Forelimb muscle (tissue), 1 donor: Measurements from ENCODE around the gene SYT2. TPM values are rescaled to one million over a fixed set of nuclear protein-coding genes. Genes with fewer than 3 reads are reported as not detected.

Experiments
- DNase-seq: peaks from one replicate; pipeline ENCODE4 v3.0.0-alpha.2; 2013; ENCODE audit warnings: low read depth
- polyA plus RNA-seq: library from polyadenylated mRNA; unstranded; fragments of 120-200 nt; gene quantifications from one replicate; pipeline ENCODE4 v1.2.1, GENCODE V29; 2013; ENCODE audit not compliant: insufficient read length

SYT2 gene
- polyA plus RNA-seq, 1 donor, result 0.63 TPM

DNA sequence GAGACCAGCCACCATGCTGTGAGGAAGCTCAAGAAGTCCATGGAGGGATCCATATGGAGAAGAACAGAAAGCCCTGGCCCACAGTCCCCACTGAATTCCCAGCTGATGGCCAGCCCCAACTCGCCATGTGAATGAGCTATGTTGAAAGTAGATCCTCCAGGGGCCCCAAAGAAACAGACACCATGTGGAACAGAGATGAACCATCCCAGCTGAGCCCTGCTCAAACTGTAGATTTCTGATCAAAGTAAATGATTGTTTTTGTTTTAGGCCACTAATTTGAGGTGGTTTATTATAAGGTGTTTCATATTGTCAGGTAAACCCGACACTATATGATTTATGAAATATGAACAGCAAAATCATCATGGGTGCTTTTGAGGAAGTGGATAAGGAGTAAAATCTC, 32.8 kb downstream of the SYT2 start:
- DNase-seq, result no peak

DNA sequence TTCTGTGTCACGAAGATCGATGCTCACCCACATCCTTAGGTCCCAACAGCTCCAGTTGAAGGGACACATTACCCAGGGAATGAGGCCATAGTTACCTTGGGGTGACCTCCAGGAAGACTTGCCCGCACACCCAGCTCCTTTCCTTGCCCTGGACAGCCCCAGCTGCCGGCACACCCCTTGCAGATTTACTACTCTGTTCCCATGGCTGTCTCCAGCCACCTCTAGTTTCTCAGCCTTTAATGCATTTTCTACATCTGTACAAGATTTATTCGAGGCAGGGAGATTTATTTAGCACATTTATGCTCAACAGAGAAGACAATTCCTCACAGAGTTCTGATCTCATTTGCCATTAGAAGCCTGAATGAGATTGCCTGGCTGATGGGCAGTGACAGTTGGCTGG, 36.7 kb downstream of the SYT2 start:
- no peak for DNase-seq

DNA sequence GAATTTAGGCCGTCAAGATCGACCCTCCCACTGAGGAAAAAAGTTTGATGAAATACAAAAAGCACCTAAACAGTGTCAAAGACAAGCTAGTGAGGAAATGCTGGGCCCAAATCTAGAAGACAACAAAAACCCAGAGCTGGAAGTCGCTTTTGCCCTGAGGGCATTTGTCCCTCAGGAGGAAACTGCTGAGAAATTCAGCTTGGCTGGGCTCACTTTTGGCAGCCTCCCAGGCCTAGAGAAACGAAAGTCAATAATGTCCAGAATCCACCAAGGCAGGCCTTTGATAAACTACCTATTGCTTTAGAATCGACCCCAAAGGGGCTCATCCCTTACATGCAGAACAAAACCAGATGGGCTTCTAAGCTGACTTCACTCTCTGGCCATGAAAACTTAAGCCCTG, 38.9 kb downstream of the SYT2 start:
- no peak for DNase-seq

DNA sequence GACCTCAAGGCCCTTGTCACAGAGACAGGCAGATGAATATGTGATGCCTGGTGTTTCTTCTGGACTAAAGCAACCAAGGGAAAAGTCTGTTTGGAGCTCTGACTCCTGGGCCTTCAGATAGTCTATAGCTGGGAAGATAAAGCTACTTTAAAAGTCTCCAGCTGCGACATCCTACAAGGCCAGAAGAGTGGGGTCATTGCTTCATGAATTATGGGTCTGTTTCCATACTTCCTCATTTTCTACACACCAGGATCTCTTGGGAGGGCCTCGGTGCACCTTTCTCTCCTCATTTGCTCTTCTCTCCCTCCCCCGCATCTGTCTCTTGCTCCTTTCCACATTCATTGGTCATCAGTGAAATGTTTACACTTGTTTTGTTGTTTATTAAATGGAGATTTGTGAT, 44.8 kb downstream of the SYT2 start:
- DNase-seq, result no peak

DNA sequence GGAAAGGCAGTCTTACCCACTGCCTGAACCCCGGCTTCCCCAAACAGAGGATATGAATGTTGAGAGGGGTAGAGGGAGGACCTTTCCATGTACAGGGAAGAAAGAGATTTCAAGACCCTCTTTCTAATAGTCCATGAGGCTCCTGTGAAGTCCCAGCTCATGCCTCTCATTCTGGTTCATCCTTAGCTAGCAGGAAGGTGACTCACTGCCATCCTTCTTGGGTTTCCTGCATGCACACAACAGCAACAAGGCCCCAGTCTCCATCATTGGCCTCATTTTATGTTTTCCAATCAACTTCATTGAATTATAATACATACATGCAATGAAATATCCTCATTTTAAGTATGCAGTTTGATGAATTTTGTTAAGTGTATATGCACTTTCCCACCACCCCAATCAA, 46.2 kb downstream of the SYT2 start:
- DNase-seq, result no peak

DNA sequence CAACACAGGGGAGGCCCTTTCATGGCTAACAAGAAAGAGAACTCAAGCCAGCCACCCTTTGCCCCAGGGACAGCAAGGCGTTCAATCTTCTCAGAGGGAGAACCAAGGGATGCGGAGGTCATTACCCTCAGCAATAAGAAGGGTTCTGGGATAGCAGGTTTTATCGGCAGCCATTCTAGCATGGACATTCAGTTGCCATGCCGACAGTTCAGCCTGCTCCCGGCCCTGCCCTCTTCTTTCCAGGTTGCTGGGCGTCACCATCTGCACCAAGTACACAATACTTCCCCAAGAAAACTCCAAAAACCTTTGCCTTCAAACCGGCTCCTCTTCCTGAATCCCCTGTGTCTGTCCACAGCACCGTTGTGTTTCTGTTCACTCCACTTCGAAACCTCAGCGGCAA, 47.1 kb downstream of the SYT2 start:
- no peak for DNase-seq

DNA sequence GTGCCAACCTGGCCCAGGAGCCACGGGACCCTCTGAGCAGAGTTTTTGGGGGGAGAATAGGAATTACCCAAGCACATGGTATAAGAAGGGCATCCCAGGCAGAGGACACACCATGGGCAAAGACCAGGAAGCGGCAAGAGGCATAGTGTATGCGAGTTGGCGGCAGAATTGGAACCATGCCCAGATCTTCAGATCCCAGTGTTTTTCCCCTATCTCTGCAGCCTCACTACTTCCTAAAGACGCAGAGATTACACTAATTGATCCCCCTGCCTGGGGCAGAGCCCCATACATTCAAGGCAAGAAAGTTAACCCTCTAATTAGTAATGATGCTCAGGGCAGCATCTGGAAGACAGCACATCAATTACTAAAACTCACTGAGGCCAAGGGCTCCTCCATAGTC, 48.2 kb downstream of the SYT2 start:
- DNase-seq, result no peak

DNA sequence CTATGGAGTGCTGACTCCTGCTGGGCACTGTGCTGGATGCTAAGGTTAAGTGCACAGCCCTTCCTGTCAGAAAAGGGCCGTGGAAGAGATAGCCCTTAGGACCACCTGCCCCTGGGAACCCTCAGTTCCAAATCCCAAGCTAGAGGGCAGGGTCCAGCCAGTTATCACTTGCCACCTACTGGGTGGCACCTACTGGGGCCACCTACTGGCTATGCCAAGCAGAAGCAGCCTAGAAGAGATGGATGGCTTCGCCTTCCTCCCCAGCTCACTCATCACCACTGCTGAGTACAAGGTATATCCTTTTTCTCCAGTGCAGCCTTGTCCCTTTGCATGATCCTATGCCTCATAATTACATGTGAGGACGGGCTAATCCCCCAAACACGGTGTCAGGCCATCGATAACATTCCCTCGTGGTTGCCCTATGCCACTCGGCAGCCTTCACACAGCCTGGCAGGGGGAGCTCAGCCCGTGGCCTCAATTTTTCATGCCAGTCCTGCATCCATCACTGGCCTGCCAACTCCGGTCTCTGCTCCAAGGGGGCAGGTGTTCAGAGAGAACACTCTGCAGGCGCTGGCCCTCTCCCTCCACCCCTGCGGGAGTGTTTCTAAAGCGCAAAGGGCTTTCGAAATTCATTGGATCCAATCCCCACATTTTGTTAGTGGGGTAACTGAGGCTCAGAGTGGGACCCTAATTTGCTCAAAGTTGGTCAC, 49.0 kb downstream of the SYT2 start:
- no peak for DNase-seq

DNA sequence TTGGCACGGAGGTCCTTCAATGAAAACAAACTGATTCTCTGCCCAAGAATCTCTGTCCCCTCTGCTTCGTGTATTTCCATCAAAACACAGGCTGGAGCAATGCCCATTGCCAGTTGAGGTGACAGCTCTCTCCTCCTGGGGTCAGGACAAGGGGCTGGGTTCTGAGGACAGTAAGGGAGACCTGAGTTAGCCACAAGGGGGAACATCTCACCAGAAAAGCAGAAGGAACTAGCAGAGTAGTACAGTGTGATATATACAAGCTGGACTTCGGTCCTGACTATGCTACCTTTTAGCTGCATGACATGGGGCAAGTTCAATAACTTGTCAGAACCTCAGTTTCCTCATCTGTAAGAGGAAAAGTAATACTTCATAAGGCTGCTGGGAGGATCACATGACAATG, 50.3 kb downstream of the SYT2 start:
- no peak for DNase-seq

DNA sequence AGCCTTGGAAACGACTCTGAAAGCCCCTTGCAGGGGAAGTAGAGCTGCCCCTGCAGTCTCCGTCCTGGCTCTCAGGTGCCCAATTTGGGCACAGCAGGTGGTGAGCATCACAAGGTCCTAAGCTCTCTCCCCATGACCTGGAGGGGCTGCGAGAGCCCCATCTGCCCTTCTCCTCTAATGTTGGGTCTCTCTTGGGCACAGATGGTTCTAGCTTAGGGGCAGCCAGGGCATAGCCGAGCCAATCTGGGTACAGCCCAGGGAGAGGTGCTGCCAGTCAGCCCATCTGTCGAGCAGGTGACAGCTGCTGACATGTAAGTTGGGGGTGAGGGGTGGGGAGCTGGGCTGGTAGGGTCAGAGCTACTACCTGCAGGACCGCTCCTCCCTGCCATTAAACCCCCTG, 50.7 kb downstream of the SYT2 start:
- DNase-seq, result no peak

DNA sequence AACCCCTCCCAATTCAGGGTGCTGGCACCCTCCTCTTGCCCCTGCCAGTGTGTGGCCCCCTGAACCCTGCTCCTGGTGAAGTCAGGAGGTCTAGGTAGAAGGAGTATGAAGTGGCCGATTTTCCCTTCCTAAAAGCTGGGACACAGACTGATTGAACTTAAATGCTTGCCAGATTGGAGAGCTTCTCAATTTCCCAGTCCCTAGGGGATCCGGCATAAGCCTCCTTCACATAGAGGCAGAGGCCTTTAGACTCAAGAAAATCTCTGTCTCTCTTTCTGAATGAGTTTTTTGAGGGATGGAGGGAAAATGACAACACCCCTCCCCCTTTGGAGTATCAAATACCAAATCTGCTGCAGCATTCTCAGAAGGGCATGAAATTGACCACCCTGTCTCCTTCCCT, 51.5 kb downstream of the SYT2 start:
- DNase-seq, result no peak

DNA sequence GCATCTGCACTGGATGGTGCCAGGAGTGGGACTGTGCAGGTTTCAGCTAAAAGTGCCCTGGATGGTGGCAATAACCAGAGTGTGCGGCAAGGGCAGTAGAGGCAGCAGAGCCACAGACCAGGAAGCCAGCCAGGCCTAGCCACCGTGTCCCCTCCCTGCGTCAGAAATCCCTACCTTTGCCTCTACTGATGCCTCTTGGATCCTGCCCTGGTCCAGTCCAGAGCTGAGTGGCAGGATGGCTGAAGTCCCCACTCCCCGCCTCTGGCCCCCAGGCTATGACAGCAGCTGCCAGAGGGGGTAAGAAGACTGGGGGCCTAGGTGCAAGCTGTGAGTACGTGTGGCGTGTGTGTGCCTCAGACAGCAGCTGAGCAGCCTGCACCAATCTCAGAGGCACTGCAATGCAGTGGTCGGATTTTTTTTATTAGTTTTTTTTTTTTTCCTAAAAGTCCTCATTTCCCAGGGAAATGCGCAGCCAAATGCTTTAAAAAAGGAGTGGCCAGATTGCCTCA, 51.9 kb downstream of the SYT2 start:
- DNase-seq, result no peak

DNA sequence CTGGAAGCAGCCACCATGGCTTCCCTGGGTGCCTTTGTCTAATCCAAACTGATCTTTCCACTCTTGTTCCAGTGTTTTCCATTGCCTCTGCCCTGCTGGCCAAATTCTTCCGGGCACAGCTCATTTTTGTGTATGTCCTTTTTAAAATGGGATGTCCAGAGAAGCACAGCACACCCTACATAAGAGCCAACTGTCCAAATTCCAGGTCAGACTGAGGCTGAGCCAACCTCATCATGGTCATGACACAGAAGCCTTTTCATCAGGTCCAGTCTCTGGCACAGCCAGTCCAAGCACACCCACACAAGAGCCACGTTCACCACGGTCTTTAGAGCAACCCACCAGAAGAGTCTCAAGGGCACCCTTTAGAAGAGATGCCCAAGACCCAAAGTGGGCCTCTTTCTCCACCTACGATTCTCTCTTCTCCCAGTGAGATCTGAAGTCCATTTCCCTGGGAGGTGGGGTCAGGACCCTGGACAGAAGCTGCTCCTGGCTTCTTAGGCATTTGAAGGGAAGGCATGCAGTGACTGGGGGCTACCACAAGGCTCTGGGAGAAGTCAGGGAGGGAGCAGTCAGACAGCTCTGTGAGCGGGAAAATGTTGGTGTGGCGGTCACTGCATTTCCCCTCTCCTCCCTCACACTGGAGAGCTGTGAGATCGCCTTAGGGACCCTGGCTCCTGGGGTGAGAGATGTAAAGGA, 53.2 kb downstream of the SYT2 start:
- DNase-seq, result no peak

DNA sequence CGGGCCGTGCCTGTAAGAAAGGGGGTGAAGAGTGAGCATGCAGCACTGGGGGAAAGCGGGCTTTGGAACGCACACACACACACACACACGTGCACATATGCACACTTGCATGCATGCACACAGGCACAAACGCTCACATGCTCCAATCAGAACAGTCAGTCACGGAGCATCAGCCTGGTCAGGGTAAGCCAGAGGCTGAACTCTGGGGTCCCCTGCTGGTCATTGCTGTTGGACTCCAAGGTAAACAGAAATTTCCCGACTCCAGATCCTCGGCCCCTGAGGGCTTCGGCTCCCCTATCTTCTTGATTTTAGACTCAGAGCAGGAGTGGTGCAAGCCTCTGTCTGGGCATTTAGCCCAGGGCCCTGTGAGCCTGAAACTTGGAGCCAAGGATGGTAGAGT, 54.2 kb downstream of the SYT2 start:
- no peak for DNase-seq

DNA sequence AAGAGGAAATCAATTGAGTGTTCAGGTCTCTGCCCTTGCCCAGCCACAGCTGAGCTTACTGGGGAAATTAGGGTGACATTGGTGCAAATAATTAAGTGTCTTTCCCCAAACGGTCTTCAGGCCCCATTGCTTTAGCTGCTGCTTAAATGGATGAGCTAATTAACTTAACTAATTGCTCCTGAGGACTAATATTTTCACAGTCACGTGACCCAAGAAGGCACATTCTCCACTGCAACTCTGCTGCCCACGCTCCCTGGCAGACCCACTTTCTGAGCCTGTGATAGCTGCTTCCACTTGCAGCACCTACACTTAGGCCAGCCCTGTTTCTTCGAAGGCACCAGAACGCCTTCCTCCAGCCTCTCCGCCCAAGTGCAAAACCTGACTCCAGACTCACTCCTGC, 56.2 kb downstream of the SYT2 start:
- DNase-seq, result no peak

DNA sequence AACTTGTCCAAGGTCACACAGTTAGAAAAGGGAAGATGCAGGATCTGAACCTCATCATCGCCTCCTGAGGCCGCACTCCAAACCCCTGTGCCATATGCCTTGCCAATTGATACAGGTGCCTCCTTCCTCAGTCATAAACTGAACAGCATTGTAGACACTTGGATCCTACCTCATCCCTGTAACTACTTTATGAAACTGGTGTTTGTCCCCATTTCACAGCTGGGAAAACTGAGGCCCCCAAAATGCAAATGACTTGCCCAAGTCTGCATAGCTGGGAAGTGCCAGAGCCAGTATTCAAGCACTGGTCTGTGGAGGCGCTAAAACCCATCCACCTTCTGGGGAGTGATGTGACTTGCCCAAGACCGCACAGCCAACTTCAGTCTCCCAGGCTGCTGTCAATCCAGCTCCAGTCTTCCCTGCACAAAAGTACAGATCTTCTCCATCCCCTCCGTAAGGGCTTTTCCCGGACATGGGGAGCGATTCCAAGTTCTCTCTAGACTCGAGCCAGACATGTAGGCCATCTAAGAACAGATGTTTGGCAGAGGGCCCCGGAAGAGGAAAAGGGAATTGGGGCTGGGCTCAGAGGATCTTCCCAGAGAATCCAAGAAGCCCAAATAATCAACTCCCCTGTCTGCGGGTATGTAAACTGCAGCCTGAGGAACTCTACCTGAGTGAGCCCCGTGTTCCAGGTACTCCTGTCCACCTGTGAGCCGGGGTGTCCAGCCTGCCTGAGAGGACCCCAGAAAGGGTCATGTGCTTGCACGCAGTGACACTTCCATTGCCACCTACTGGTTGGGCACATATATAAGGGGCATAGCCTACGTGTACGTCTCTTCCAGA, 60.5 kb downstream of the SYT2 start:
- peak; percentile 83 for DNase-seq

DNA sequence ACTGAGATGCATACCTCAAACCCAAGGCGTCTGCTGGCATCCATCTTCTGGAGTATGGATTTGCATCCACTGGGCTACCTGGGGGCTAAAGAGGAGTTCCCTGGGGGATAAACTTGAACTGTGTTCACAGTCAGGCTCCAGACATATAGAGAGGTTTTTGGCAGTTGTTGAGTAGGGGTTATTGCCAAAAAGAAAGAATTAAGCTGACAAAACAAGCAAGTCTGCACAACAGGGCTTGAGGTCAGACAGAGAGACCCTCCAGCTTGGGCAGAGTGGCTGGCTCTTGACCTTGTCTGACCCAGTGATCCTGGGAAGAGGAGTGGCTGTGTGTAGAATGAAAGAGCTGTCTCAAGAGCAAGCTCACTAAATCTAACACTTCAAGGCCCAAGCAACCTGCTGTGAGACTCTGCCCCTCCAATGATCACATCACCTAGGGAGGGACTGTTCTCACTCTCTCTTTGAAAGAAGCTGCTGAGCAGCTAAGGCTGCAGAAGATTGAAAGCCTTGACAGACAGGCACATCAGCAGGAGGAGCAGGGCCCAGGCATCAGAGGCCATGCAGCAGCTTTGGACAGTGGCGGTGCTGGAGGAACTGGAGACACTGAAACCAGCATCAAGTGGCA, 61.5 kb downstream of the SYT2 start:
- DNase-seq, result no peak

DNA sequence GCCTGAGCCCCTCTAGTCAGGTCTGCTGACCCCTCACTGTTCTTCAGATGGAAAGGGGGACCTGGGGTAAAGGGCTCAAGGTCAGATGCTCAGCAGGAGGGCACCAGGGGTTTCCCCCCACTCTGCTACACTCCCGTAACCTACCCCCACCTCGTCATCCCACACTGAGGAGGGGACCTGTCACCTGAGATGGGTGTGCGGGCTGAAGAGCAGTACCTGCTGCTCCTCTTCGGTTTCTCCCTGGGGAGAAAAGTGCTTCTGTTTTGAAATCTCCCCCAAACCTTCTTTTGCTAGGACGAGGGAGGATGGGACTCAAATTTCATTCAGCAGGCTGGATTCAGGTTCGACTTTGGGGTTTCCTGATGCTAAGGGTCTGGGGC, 65.2 kb downstream of the SYT2 start:
- no peak for DNase-seq

DNA sequence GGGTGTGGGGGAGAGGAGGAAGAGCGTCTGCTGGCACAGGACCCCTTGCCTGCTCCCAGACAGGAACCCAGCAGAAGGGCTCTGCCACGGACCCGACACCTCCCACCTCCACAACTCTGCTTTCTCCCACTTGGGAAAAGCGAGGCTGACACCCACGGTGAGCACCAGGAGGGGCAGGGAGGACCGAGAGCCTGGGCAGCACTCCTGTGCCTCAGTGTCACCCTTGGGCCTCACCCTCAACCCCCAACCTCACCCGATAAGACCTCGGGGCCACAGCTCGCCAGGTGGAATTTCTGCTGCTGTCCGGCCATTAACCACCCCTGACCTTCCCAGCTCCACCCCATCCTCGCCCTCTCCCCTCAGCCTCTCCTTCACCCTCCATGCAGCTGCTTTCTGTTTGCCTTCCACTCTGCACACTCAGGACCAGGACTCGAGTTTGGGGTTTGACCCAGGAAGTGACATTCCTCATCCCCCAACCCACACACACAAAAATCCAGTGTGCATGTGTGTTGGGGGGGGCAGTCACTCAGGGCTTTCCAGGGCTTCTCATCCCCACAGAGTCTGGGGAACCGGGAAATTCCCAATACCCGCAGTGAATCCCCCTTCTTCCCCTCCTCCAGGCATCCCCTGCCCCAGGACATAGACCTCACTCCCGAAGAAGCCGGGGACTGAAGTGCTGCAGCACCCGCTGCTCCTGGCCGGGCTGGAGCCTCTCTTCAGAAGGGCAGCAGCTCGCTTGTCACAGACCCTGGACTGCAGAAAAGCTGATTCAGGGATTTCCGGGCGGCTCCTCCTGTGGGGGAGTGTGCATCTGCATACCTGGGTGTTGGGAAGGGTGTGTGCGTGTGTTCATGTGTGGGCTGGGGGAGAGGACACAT, 65.8 kb downstream of the SYT2 start:
- DNase-seq, result no peak

DNA sequence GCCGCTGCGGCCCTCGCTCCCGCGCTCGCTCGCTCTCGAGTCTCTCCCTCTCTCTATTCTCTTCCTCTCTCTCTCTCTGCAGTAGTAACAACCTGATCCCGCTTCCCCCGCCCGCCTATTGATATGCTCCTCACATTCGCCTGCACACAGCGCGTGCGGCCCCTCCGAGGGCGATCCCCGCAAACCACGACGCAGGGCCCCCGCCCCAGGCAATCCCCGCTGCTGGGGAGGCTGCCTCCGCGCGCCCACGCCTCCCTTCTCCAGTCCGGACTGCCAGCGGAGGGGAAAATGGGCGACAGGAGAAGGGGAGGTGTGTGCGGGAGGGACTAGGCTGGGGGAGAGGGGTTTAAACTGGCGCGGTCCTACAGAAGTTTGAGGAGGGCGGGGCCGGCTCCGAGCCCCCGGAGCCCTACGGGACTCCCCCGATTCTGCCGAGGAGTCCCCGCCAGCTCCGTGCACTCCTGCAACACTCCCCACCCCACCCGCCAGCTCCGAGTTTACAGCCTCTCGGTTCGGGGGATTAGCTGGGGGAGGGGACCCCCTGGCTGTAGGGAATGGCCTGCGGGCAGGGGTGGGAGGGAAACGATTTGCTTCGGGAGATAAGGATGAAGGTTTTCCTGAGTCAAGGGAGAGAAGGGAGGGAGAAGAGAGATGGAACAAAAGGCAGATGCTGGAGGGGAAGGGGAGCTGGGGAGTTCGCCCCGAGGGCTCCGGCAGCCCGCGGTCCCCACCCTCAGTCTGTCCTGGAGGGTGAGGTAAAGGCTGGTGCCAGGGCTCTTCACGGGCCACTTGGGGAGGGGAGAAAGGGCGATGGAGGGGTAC, 66.6 kb downstream of the SYT2 start:
- no peak for DNase-seq
